Measurements from ENCODE around the gene LAMTOR4.

LAMTOR4 gene

DNA sequence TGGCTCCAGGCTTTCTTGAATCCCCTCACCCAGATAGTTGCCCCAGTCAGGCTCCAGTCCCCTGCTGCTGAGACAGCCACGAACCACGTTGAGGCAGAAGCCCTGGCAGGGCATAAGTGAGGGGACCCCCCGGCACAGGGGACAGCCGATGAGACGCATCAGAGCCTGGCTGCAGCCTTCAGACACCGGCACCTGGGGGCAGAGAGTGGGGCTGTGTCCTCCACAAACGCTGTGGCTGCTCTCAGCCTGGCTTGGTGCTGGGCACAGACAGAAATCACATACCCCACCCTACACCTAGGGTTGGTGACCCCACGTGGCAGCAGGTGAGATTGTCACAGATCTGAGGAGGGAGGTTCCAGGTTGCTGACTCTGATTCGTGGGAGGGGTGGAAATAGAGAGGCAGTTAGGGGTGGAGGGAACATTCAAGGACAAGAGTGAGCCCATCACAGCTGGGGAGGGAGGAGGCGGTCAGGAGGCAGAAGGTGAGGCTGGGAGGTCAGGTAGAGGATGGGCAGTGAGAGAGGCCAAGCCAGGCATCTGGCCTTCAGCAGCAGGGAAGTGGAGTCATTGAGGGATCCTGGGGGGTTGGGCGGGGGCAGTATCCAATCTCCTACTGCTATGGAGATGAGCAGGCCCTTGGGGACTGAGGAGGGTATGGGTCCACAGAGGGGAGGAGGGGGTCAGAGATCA, 25.2 kb downstream of the LAMTOR4 start:
- no peak for TF ChIP-seq CTCF (IDR thresholded peaks at IDR 0.05)
- no peak for DNase-seq
- H3K4me1 ChIP-seq = peaks cover 0 to 30% (median 23%) of the 10 kb centered on the region in 4 donors
- no peaks in the 10 kb centered on the region for H3K9me3 ChIP-seq
- no peak overlapping the region for H3K27ac ChIP-seq
- H3K4me3 ChIP-seq = no peak overlapping the region
- H3K36me3 ChIP-seq = no peaks in the 10 kb centered on the region
- intact Hi-C loops (cut with DNase I; ENCODE audit: low total_unique reads) = no loop called here
- H3K27me3 ChIP-seq = peaks cover 0 to 23% of the 10 kb centered on the region in 2 donors

- intact Hi-C loops (cut with DNase I; ENCODE audit: low total_unique reads) = no loop called here
- no peaks in the 10 kb centered on the region for H3K9me3 ChIP-seq
- DNase-seq = no peak
- TF ChIP-seq CTCF (IDR thresholded peaks at IDR 0.05) = no peak
- H3K4me3 ChIP-seq = no peak overlapping the region
- H3K27ac ChIP-seq = no peak overlapping the region
- peaks cover 0 to 23% of the 10 kb centered on the region in 2 donors for H3K27me3 ChIP-seq
- H3K36me3 ChIP-seq = no peaks in the 10 kb centered on the region
- peaks cover 0 to 28% (median 20%) of the 10 kb centered on the region in 4 donors for H3K4me1 ChIP-seq
Observed at GRCh38 chr7:100174582-100174981, 25.9 kb downstream of the LAMTOR4 start.

GRCh38 chr7:100175296-100175935, 26.7 kb downstream of the LAMTOR4 start:
- H3K36me3 ChIP-seq = no peaks in the 10 kb centered on the region
- intact Hi-C loops (cut with DNase I; ENCODE audit: low total_unique reads) = no loop called here
- DNase-seq = no peak
- H3K9me3 ChIP-seq = no peaks in the 10 kb centered on the region
- no peak overlapping the region for H3K4me3 ChIP-seq
- no peak for TF ChIP-seq CTCF (IDR thresholded peaks at IDR 0.05)
- H3K27me3 ChIP-seq = peaks cover 0 to 23% of the 10 kb centered on the region in 2 donors
- peaks cover 0 to 28% (median 20%) of the 10 kb centered on the region in 4 donors for H3K4me1 ChIP-seq
- no peak overlapping the region for H3K27ac ChIP-seq

GRCh38 chr7:100176096-100177044, 27.7 kb downstream of the LAMTOR4 start:
- intact Hi-C loops (cut with DNase I; ENCODE audit: low total_unique reads) = no loop called here
- no peak for DNase-seq
- peak overlapping the region in 1 of 2 donors; percentile 23 for H3K27ac ChIP-seq
- no peaks in the 10 kb centered on the region for H3K36me3 ChIP-seq
- peaks cover 0 to 19% of the 10 kb centered on the region in 2 donors for H3K27me3 ChIP-seq
- H3K4me3 ChIP-seq = peak overlapping the region; percentile 42 to 59
- H3K9me3 ChIP-seq = no peaks in the 10 kb centered on the region
- H3K4me1 ChIP-seq = peaks cover 0 to 24% (median 17%) of the 10 kb centered on the region in 4 donors
- no peak for TF ChIP-seq CTCF (IDR thresholded peaks at IDR 0.05)
